Left lobe of liver (tissue), 2 donors: Measurements from ENCODE around the gene ATP8A2. TPM values are rescaled to one million over a fixed set of nuclear protein-coding genes. Genes with fewer than 3 reads are reported as not detected.
"Not testable (repeated sequence)": the region's sequence is repeated elsewhere in the genome, so short reads cannot be mapped to it uniquely, and the experiment has no call there.

Experiments used
- ATAC-seq: fragments of 200-7000 bp; cut with Tn5 transposase; one replicate; pipeline ENCODE4 v1.9.1; 2020; ENCODE audit warnings: mild to moderate bottlenecking, moderate library complexity
- DNase-seq: peaks from one replicate; pipeline ENCODE4 v3.0.0-alpha.2; 2020; ENCODE audit warnings: low spot score
- total RNA-seq: library from RNA; stranded (reverse); gene quantifications from one replicate; pipeline ENCODE4 v1.2.1, GENCODE V29; 2021
- donor health status: DM: no; HTN: no; CAD: no; lungs with moderate emphysema.
- donor health status: DM: no; HTN: yes; CAD: no.

The ATP8A2 gene
- total RNA-seq, 1 donor from 2014 or later, result not detected

DNA sequence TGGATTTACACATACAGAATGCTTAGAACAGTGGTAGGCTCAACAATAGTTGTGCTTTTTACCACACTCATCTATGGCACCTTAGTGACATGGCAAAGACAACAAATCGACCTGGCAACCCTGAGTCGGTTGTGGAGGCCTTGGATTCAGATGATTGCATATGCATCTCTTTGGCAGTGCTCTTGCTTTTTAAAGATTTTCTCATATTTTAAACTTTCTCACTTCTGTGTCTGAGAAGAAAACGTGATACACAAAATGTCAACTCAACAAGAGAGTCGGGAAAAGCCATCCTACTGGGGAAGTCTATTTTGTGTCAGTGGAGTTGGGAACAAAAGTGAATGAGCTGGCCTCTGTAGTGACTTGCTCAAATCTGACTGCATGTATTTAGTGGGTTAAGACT is 85.8 kb downstream of the ATP8A2 start:
- no peak for DNase-seq
- ATAC-seq, result no peak

GRCh38 chr13:25462301-25463125 is 90.7 kb downstream of the ATP8A2 start:
- no peak for ATAC-seq
- no peak for DNase-seq

GRCh38 chr13:25463496-25463895 is 91.7 kb downstream of the ATP8A2 start:
- no peak for ATAC-seq
- no peak for DNase-seq

GRCh38 chr13:25466880-25467279 is 95.1 kb downstream of the ATP8A2 start:
- ATAC-seq, result no peak
- DNase-seq, result no peak

DNA sequence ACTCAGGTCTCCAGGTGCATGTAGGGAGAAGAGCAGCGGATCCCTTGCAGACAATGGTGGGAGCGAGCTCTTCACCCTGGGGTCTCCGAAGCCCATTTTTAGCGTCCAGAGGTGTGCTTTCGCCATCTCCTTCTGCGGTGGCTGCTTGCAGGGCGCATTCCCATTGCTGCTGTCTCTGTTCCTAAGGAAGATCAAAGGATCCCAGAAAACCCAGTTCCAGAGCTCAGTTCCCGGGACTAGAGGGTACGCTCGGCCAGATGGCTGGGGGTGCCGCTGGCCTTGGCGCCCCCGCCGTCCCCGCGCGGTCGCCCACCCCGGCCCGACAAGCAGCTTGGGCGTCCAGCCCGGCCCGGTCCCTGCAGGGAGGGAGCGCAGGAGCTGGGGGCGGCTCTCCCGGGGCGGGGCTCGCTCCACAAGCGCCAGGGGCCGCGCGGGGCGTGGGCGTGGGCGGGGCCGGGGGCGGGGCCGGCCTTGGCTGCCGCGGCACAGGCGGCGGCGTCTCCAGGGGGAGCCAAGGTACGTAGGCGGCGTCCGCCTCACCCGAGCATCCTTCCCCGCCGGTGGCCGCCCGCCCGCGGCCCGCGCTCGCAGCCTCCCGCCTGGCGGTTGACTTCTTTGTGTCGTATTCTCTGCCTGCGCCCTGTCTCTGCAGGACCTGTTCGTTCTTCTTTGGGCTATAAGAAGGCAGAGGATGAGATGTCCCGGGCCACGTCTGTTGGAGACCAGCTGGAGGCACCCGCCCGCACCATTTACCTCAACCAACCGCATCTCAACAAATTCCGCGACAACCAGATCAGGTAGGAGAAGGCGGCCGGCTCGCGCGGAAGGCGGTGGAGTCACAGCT is 96.8 kb downstream of the ATP8A2 start:
- DNase-seq, result no peak
- no peak for ATAC-seq

GRCh38 chr13:25469169-25469525 is 97.4 kb downstream of the ATP8A2 start:
- DNase-seq (no peak), ATAC-seq (no peak)

GRCh38 chr13:25473864-25474263 is 102.1 kb downstream of the ATP8A2 start:
- ATAC-seq (no peak), DNase-seq (no peak)

- no peak for DNase-seq
- ATAC-seq, result no peak
These were observed 106.4 kb downstream of the ATP8A2 start for GRCh38 chr13:25478186-25478585.

DNA sequence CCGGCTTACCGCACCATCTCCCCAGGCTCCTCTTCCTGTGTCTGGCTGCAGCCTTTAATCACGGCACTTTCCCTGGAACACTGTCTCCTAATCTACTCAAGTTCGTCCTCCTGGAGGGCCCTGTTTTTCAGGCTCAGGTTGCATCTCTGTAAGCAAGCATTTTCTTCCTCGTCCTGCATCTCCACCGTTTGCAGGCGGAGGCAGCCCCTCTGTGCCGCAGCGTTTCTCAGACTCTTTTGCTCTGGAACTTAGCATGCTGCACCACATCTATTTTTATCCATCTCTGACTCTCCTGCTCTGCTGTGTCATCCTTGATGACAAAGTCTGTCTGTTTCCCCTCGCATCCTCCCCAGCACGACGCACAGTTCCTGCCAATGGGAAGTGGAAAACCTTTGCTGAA is 117.5 kb downstream of the ATP8A2 start:
- DNase-seq, result no peak

GRCh38 chr13:25490236-25490635 is 118.5 kb downstream of the ATP8A2 start:
- no peak for ATAC-seq

More for the DNA sequence above, 117.5 kb downstream of the ATP8A2 start:
- no peak for ATAC-seq

DNA sequence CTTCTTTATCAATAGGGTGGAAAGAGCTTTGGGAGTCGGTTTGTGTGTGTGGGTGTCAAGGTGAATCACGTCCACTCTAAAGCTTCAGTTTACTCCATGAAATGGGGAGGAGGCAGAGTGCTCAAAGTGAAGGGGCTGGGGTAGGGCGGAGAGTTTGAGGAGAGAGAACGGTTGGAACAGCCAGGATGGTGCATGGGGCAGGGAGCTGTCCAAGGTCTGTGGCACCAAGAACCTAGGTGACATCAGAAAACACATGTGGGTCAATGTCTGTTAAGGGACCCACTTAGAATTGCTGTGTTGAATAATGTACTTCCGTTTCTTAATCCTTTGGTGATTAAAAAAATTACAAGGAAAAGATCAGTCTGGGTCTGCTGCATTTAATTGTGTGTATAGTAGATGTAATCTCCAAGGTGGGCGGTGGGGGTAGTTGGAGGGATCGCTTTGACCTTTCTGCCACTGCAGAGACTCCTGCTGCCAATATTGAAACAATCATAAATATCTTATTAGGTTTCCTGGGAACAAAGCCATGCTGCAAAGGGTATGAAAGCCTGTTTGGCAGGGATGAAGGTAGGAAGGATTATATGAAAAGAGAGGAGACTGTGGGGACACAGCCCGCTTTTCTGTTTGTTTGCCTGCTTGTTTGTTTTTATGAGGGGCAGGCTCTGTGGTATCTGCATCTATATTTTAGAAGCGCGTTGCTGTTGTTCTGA is 122.3 kb downstream of the ATP8A2 start:
- no peak for ATAC-seq
- DNase-seq, result no peak

More at GRCh38 chr13:25490236-25490635, 118.5 kb downstream of the ATP8A2 start:
- no peak for DNase-seq

GRCh38 chr13:25494698-25495411 is 123.1 kb downstream of the ATP8A2 start:
- no peak for ATAC-seq
- no peak for DNase-seq

DNA sequence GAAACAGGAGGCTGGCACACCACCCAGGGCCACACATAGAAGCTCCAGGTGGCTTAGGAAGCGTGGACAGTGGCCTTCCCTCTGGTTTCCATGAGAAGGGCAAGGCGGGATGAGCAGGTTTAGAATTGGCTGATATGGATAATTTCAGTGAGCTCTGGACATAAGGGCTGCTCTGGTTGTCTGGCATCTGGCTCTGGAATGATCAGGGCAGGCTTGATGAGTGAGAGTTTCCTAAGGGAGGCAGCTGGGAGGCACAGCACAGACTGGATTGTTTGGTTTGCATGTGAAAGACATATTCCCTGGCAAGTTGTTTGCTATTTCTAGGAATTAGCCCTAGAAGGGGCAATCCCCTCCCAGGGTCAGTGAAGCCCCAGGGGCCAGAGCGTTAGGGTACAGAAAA is 129.5 kb downstream of the ATP8A2 start:
- no peak for DNase-seq
- ATAC-seq, result no peak

DNA sequence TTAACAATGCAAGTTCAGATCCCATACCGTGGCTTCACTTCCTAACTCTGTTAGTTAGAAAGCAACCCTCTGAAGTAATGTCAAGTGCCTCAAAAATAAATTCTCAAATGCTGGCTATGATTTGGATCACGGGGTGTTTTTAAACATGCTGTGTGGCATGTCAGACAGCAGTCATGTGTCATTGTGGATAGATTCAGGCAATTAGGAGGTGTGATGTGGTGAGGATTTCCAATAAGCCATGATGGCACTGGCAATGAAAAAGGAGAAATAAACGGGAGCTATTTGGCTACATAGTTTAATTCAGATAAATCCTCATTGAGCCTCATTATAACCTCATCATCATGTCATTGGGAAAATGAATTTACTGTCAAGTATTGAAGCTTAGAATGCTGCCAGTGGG is 130.3 kb downstream of the ATP8A2 start:
- no peak for DNase-seq
- no peak for ATAC-seq

GRCh38 chr13:25502551-25502950 is 130.8 kb downstream of the ATP8A2 start:
- ATAC-seq (no peak), DNase-seq (no peak)

GRCh38 chr13:25503856-25504255 is 132.1 kb downstream of the ATP8A2 start:
- ATAC-seq, result no peak
- no peak for DNase-seq

GRCh38 chr13:25507841-25508240 is 136.1 kb downstream of the ATP8A2 start:
- ATAC-seq, result no peak

DNA sequence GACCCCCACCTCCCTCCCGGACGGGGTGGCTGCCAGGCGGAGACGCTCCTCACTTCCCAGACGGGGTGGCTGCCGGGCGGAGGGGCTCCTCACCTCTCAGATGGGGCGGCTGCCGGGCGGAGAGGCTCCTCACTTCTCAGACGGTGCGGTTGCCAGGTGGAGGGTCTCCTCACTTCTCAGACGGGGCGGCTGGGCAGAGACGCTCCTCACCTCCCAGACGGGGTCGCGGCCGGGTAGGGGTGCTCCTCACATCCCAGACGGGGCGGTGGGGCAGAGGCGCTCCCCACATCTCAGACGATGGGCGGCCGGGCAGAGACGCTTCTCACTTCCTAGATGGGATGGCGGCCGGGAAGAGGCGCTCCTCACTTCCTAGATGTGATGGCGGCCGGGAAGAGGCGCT is 141.3 kb downstream of the ATP8A2 start:
- not testable (repeated sequence) for ATAC-seq, DNase-seq

More at GRCh38 chr13:25507841-25508240, 136.1 kb downstream of the ATP8A2 start:
- DNase-seq, result no peak

GRCh38 chr13:25518441-25518840 is 146.7 kb downstream of the ATP8A2 start:
- no peak for ATAC-seq
- DNase-seq, result no peak

DNA sequence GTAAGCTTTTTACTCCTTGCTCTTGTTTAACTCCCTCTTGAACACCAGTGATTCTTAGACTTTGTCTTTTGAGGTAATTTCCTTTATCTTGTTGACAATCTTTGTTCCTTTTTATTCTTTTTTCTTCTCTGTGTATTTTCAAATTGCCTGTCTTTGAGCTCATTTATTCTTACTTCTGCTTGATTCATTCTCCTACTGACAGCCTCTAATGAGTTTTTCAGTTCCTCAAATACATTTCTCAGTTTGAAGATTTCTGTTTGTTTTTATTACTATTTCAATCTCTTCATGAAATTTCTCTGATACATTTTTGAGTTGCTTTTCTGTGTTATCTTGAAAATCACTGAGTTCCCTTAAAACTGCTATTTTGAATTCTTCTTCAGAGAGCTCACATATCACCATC is 154.1 kb downstream of the ATP8A2 start:
- DNase-seq (no peak), ATAC-seq (no peak)

DNA sequence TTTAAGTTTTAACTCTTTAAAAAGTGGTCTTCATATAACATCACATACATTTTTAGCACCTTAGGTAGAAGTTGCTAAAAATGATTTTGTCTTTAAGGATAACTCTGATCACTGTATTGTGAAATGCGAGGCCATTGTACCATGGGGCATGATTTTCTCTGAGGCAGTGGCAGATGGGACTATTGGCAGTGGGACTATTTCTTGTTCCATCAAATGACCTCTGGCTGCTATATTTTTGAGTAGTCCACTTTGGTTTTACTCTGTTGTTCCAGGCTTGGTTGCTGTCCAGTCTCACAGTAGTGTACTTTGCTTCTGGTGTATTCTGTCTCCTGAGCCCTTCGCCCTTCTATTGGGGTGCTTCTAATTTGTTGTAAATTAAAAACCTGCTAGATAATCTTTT is 156.5 kb downstream of the ATP8A2 start:
- ATAC-seq, result no peak
- no peak for DNase-seq
